GM20431 (cell line): ENCODE data around the gene RASGRF2.

Experiments used
- in situ Hi-C: fragments of 300-500 bp; cut with MseI, MboI; formaldehyde crosslinking; loops from one replicate; pipeline ENCODE4 v1.15.0; 2020; ENCODE audit warnings: low sequenced_read_pairs; ENCODE audit not compliant: unreplicated experiment

Gene RASGRF2

DNA sequence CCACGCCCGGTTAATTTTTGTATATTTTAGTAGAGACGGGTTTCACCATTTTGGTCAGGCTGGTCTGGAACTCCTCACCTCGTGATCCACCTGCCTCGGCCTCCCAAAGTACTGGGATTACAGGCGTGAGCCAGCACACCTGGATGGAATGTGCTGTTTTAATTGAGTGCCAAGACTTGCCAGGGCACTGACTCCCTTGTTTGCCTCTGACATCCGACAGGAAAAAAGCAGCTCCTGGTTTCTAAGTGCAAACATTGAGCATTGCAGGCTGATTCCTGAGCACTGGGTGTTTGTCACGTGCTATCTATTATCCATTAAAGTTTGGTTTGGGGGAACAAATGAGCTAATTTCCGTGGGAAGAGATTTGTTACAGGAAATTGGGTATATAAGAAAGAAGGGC lies 202.3 kb downstream of the RASGRF2 start:
- in situ Hi-C loops, result no loop called here

DNA sequence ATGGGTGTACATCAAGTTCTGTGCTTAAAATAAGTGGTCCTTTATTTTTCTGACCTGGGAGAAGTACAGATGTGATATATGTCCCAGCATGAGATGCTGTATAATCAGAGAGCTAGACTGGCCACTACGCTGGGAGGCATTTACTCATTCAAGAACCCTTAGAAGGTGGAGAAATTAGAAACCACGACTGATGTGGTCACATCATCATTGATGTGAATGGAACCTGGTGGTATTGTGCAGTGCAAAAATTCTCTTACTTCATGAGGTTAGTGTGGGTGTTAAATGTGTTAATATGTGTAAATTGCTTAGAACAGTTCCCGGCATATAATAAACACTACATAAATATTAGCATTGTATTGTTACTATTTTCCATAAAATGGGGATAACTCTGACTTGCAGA lies 203.5 kb downstream of the RASGRF2 start:
- in situ Hi-C loops, result no loop called here

- in situ Hi-C loops, result no loop called here
Observed at GRCh38 chr5:81164476-81164875, 204.3 kb downstream of the RASGRF2 start.

DNA sequence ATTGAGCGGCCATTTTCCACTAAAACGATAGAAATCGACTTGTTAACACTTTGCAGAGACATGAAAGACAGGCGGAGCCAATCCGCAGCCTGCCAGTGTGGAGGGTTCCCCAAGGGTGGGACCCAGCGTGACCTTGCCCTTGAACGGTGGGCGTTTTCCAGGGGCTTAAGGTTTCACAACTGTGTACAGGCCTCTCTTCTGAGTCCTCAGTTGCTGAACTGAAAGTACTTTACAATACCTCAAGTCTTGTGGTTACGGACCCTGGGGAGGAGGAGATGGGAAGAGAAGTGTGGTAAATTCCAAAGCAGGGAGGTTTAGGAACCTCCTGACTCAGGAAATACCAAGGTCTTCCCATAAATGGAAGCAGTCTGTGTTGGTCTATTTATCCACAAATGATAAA lies 204.8 kb downstream of the RASGRF2 start:
- in situ Hi-C loops, result no loop called here

DNA sequence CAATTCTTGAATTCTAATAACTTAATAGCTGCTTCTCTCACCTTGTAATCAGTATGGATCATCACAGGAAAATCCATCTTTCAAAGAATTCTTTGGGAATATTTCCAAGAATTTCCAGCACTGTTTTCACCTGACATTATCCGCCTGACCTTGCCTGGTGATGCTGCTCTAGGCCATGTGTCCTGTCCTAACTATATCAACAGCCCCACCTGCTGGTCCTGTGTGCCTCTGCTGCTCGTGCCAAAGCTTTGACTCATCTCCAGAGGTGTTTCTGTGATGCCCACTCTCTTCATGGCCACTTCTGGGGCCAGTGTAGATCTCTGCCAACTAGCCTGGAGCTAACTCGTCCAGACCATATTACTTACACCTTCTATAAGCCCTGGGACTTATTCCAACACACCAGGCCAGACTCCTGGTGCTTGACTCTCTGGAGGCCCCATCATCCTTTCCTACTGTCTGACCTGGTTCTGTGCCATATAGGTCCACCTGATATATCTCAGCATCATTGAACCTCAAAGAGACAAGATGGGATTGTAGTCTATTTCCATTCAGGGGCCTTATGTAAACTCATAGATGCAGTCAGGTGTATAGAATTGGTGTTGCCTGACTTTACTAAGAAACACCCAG lies 205.4 kb downstream of the RASGRF2 start:
- in situ Hi-C loops, result no loop called here

GRCh38 chr5:81166430-81166829 lies 206.3 kb downstream of the RASGRF2 start:
- in situ Hi-C loops, result no loop called here

- in situ Hi-C loops, result no loop called here
Observed at GRCh38 chr5:81167078-81167477, 206.9 kb downstream of the RASGRF2 start.

DNA sequence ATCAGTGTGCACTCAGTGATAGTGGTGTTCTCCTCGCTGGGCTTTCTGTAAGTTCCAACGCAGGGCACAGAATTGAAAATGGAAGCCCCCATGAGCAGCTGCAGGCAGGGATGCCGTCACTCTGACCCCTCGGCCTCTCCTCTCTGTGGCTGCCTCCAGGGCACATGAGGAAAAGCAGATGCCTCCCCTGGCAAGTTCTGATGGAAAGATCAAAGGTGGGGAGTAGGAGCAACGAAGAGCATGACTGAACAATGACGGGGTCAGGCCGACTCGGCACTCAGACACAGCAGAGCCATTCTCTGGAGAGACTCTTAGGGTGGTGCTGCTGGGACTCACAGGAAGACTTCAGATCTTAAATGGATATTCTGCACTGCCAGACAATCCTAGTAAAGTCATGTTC lies 207.4 kb downstream of the RASGRF2 start:
- in situ Hi-C loops, result no loop called here

DNA sequence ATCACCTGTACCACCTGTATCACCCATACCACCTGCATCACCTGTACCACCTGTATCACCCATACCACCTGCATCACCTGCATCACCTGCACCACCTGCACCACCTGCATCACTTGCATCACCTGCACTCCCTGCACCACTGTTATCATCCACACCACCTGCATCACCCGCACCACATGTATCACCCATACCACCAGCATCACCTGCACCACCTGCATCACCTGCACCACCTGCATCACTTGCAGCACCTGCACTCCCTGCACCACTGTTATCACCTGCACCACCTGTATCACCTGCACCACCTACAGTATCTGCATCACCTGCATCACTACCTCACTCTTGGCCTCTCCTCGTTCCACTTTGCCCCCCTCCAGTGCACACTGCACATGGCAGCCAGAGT lies 209.8 kb downstream of the RASGRF2 start:
- in situ Hi-C loops, result no loop called here

DNA sequence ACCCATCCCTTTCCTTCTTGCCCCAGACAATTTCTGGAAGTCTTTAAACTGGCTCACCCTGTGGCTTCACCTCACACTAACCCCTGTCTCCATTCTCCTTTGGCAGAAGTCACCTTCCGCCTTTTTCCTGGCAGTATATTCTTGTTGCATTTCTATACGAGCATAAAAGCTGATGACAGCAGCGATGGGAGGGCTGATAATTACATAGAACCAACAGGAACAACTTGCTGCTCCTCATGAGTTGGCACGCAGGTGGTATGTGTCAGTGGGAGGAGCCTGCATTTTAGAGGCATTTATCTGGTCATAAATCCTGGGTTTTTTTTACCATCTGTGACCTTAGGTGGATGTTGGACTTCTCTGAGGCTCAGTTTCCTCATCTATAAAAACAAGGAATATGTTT lies 211.6 kb downstream of the RASGRF2 start:
- in situ Hi-C loops, result no loop called here

GRCh38 chr5:81172710-81173109 lies 212.5 kb downstream of the RASGRF2 start:
- in situ Hi-C loops, result no loop called here

- in situ Hi-C loops, result loop anchor here (25.0 kb wide), 1 partner anchor 465 kb away; no protein-coding TSS in a partner anchor
Observed at GRCh38 chr5:81177061-81177460, 216.9 kb downstream of the RASGRF2 start.

GRCh38 chr5:81179959-81180358 lies 219.8 kb downstream of the RASGRF2 start:
- in situ Hi-C loops, result loop anchor here (25.0 kb wide), 1 partner anchor 468 kb away; no protein-coding TSS in a partner anchor

- in situ Hi-C loops, result loop anchor here (25.0 kb wide), 1 partner anchor 469 kb away; no protein-coding TSS in a partner anchor
Observed at GRCh38 chr5:81180780-81181460, 220.8 kb downstream of the RASGRF2 start.

DNA sequence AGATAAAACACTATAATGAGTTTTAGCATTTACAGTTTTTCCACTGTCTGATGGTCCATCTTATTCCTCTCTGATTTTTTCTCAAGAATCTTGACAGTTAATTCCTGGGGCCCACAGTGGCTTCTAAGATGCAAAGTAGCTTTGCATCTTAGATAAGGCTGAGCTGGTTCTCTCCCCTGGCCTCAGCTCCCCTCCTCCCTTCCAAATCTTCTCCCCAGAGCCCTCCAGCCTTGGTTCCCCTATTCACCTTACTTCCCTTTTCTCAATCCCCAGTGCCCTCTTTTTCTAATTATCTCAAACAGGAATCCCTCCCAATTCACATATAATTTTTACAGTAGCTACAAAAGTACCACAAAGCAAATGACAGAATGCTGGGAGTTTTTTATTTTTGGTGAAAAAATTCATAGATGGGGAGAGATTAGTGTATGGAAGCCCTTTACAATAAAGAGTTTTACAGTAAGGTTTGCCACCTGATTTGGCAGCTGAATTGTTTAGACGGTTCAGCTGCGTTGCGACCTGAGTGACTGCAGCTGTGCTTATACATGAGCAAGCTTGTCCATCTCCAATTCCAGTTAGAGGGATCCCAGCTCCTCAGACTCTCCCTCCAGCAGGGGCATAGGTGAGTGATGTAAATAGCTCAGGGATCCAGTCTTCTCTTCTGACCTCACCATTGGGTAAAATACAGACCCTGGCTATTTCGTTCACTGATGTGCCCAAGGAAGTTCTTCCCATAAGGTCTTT lies 221.6 kb downstream of the RASGRF2 start:
- in situ Hi-C loops, result loop anchor here (25.0 kb wide), 1 partner anchor 469 kb away; no protein-coding TSS in a partner anchor

DNA sequence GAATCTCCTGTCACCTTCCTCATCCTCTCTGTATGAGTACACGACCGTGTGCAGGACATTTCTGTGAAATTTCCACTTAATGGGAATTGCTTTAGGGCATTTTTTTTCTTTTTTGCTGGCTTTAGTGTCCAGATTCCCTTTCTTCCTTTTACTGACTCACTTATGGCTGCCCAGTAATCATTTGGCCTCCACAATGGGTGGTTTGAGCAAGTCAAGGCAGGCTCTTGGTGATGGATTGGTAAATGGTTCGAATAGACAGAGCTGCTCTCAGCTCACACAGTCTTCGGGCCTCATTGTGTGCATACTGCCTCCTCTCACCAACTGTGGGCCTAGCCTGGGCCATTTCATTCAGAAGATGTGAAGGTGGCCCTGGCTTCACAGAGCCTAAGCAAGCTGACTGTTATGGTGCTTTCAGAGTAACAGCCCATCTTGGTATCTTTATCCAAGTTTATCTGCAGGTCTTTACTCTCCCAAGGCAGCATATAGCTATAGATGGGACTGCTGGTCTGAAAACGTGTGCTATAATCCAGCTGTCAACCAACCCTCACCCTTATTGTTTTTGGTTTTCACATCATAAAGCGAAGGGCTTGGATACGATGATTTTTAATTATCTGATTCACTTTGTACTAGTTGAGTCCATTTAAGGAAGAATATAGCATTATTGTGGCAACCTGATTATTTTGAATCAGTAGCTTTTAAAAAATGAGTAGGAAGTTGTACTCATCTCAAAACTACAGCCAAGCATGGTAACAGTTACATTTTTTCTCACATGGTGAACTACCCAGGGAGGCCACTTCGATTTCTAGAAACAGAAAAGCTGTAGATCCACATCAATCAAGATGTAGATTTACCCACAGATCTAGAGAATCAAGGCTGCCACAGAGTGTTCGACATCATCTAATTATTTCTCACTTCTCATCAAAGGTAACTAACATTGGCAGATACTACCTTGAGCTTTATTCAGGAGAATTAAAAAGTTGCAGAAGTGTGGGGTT lies 222.5 kb downstream of the RASGRF2 start:
- in situ Hi-C loops, result loop anchor here (25.0 kb wide), 1 partner anchor 470 kb away; no protein-coding TSS in a partner anchor

DNA sequence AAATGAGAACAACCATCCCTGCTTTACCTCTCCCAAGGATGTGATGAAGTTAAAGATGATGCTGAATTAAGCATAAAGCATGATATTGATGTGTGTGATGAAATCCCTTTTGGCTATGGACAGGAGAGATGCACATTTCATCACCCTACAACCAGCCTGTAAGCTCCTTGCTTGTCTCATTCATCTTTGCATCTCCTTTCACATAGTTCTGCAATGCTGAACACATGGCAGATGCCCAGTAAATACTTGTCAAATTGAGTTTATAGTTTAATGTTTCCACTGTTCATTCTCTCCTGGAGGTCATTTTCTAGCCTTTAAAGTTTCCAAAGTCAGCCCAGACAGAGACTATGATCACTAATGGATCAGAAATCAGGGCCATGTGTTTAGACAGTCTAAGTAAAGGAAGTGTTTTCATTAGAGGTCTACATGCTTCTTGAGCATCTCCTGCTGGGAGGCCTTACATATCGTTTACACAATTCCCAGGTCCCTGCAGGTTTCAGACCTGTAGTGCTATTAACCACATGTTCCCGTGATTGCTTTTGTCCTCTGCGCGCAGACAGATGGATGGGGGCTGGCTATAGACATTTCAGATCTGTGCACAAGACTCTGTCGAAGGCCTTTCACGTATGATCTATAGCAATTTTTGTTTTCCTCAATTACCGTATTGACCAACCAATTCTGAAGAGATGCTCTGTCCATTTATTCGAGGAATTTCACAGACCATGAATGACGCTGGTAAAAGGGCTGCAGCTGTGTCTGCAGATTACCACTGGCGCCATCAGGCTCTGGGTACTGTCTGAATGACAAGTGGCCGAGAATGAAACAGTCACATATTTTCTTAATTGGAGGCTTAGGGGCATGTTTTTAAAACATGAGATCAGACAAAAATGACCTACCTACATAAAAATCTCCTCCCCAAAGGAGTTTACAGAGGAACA lies 223.9 kb downstream of the RASGRF2 start:
- in situ Hi-C loops, result loop anchor here (25.0 kb wide), 1 partner anchor 472 kb away; no protein-coding TSS in a partner anchor

DNA sequence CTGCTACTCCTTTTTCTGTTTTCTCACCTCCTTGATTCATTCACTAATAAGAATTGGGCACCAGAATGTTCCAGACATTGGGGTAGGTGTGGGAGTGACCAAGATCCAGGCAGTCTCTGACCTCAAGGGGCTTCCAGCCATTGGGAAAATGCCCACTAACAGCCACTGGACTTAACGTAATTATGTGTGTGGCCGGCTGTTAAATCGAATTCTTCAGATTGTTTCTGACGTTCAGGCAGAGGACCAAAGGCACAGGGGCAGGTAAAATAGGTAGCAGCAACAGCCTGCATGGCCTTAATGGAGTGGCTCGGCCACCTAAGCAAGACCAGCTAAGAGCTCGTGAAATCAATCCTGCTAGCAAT lies 224.6 kb downstream of the RASGRF2 start:
- in situ Hi-C loops, result loop anchor here (25.0 kb wide), 1 partner anchor 472 kb away; no protein-coding TSS in a partner anchor

DNA sequence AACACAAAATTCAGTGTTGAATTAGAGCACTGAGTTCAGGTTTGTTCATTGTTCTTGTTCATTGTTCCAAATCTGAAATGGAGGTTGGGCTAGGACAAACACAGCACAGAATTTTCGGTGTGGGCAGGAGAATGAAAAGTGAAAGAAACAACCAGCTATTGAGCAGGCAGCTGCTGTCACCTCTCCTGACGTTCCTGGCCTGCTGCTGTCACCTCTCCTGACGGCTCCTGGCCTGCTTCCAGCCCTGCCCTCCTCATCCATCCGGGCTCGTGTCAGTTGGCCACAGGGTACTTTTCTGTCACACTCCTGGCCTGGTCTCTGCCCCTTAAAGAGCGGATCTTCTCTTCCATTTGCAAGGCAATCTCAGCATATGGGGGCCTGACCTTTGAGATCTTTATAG lies 227.7 kb downstream of the RASGRF2 start:
- in situ Hi-C loops, result loop anchor here (25.0 kb wide), 1 partner anchor 476 kb away; no protein-coding TSS in a partner anchor
